ENCODE measurements around the gene PDE8A. TPM values are rescaled to one million over a fixed set of nuclear protein-coding genes. Genes with fewer than 3 reads are reported as not detected.
A peak's percentile ranks its signal among the peaks of the same experiment; 100 is the strongest.

Gene PDE8A
- total RNA-seq, 2 experiments from 2014 or later, result 28.3 to 32.3 TPM

DNA sequence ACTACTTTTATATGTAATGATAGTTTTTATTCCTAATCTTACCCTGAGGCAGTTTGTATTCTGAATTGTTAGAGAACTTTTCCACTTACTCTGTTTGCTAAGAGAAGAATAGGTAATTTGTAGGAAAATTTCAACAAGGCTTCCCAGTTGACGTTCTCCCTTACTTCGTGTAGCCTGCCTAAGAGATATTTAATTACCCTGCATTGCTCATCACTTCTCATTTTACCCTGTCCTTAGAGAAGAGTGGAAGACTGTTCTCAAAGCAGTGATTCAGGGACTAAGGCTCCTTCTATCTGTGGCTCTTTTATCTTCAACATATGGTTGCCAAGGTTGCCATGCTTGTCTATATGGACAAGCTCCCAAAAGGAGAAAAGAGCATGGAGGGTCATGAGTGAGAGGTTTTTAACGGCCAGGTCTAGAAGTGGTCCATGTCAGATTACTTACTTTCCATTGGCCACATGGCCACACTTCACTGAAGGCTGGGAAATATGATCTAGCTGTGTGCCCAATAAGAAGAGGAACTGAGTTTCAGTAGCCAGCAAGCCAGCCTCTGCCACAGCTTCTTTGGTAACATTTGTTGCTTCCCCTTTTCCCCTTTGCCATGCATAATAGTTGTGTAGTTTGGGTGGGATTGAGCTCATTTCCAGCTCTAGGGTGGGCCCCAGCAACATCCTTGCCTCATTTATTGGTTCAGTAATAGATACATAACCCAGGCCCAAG is 22.1 kb downstream of the PDE8A start:
- ChIA-PET CTCF (ENCODE audit: unreplicated experiment) (no interaction called here), POLR2A (interaction anchor here (0.6 to 1.2 kb wide), 2 partner anchors 10 to 44 kb away, joined by 3 read pairs; no protein-coding TSS in a partner anchor)
- Histone ChIP-seq H3K9me2 (ENCODE audit: insufficient read depth, low read length) (no peaks in the 10 kb centered on the region), H2AFZ (ENCODE audit: low read length) (no peak overlapping the region), H3K4me2 (ENCODE audit: low read length) (peak overlapping the region; percentile 34), H3K27ac (ENCODE audit: low read depth, low read length, poor library complexity, severe bottlenecking) (no peak overlapping the region), H3K9me3 (ENCODE audit: low read length) (no peaks in the 10 kb centered on the region), H3K4me3 (ENCODE audit: low read depth, low read length, poor library complexity, severe bottlenecking) (no peak overlapping the region), H3K4me1 (ENCODE audit: insufficient read depth, low read length, poor library complexity, severe bottlenecking) (peaks cover 33% of the 10 kb centered on the region), H3K36me3 (ENCODE audit: insufficient read depth, low read length) (no peaks in the 10 kb centered on the region), H3K79me2 (ENCODE audit: insufficient read depth, low read depth, low read length) (peaks cover 9% of the 10 kb centered on the region; the same call in 1 of the 2 replicates), H4K20me1 (ENCODE audit: insufficient read depth, low read length) (no peaks in the 10 kb centered on the region)
- intact Hi-C loops (cut with micrococcal nuclease; ENCODE audit: unreplicated experiment), result no loop called here
- TF ChIP-seq, protein P1, sequence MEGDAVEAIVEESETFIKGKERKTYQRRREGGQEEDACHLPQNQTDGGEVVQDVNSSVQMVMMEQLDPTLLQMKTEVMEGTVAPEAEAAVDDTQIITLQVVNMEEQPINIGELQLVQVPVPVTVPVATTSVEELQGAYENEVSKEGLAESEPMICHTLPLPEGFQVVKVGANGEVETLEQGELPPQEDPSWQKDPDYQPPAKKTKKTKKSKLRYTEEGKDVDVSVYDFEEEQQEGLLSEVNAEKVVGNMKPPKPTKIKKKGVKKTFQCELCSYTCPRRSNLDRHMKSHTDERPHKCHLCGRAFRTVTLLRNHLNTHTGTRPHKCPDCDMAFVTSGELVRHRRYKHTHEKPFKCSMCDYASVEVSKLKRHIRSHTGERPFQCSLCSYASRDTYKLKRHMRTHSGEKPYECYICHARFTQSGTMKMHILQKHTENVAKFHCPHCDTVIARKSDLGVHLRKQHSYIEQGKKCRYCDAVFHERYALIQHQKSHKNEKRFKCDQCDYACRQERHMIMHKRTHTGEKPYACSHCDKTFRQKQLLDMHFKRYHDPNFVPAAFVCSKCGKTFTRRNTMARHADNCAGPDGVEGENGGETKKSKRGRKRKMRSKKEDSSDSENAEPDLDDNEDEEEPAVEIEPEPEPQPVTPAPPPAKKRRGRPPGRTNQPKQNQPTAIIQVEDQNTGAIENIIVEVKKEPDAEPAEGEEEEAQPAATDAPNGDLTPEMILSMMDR (conservative IDR thresholded peaks at IDR 0.05; ENCODE audit: low read length), result no peak
- TF ChIP-seq EZH2phosphoT487 (IDR thresholded peaks at IDR 0.05; ENCODE audit: borderline replicate concordance, low read depth, low read length), result no peak
- no TSS peak for BruUV-seq (replicated peaks)
- peak; percentile 40 for DNase-seq (ENCODE audit: low spot score)

DNA sequence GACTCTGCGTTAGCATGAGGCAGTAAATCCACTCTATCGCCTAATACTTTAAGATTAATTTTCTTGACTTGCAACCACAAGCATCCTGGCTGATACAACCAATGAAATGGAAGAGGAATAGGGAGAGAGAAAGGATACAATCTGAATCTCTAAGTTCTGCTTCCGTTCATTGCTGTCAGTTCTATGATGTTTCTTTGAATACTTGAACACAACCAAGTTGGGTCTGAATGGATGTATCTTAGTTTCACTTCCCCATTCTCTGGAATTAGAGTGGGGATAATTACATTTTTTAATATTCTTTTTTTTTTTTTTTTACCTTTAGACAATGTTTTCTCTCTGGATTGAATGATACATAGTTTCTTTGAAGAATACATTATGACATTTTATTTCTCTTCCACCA is 22.9 kb downstream of the PDE8A start:
- DNase-seq (ENCODE audit: low spot score), result peak; percentile 36
- H3K9me3 ChIP-seq (ENCODE audit: low read length), result no peaks in the 10 kb centered on the region
- ChIA-PET POLR2A (interaction anchor here (0.6 to 1.2 kb wide), 2 partner anchors 11 to 43 kb away, joined by 3 read pairs; no protein-coding TSS in a partner anchor), CTCF (ENCODE audit: unreplicated experiment) (no interaction called here)
- peaks cover 17% of the 10 kb centered on the region; the same call in 1 of the 2 replicates for H3K79me2 ChIP-seq (ENCODE audit: insufficient read depth, low read depth, low read length)
- no peak overlapping the region for H3K4me3 ChIP-seq (ENCODE audit: low read depth, low read length, poor library complexity, severe bottlenecking)
- BruUV-seq (replicated peaks), result no TSS peak
- intact Hi-C loops (cut with micrococcal nuclease; ENCODE audit: unreplicated experiment), result no loop called here
- TF ChIP-seq, protein P1 (conservative IDR thresholded peaks at IDR 0.05; ENCODE audit: low read length), result no peak
- TF ChIP-seq EZH2phosphoT487 (IDR thresholded peaks at IDR 0.05; ENCODE audit: borderline replicate concordance, low read depth, low read length), result no peak
- peaks cover 41% of the 10 kb centered on the region for H3K4me1 ChIP-seq (ENCODE audit: insufficient read depth, low read length, poor library complexity, severe bottlenecking)
- H2AFZ ChIP-seq (ENCODE audit: low read length), result no peak overlapping the region
- no peaks in the 10 kb centered on the region for H3K36me3 ChIP-seq (ENCODE audit: insufficient read depth, low read length)
- peak overlapping the region; percentile 34; the same call in 1 of the 2 replicates for H3K4me2 ChIP-seq (ENCODE audit: low read length)
- no peaks in the 10 kb centered on the region for H4K20me1 ChIP-seq (ENCODE audit: insufficient read depth, low read length)
- H3K27ac ChIP-seq (ENCODE audit: low read depth, low read length, poor library complexity, severe bottlenecking), result no peak overlapping the region
- no peaks in the 10 kb centered on the region for H3K9me2 ChIP-seq (ENCODE audit: insufficient read depth, low read length)

DNA sequence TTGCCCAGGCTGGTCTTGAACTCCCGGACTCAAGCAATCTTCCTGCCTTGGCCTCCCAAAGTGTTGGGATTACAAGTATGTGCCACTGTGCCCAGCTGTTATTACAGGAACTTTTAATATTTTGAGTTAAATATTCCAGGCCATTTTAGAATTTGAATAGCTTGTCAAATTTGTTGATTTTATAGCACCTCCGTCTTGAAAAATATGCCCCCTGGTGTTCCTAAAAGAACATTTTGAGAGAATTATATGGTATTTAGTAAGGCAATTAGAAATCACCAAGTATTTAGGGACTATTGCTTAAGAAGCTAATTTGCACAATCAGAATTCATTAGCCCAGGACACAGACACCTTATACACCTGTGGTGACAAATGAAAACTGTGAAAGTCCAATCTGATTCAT is 23.7 kb downstream of the PDE8A start:
- peaks cover 22% of the 10 kb centered on the region; the same call in 1 of the 2 replicates for H3K79me2 ChIP-seq (ENCODE audit: insufficient read depth, low read depth, low read length)
- H3K36me3 ChIP-seq (ENCODE audit: insufficient read depth, low read length), result no peaks in the 10 kb centered on the region
- TF ChIP-seq, protein P1 (conservative IDR thresholded peaks at IDR 0.05; ENCODE audit: low read length), result peak; percentile 55
- no peak for TF ChIP-seq EZH2phosphoT487 (IDR thresholded peaks at IDR 0.05; ENCODE audit: borderline replicate concordance, low read depth, low read length)
- H3K4me1 ChIP-seq (ENCODE audit: insufficient read depth, low read length, poor library complexity, severe bottlenecking), result peaks cover 49% of the 10 kb centered on the region
- DNase-seq (ENCODE audit: low spot score), result no peak
- no peak overlapping the region for H3K4me3 ChIP-seq (ENCODE audit: low read depth, low read length, poor library complexity, severe bottlenecking)
- CTCF ChIA-PET (ENCODE audit: unreplicated experiment), result no interaction called here
- H3K9me2 ChIP-seq (ENCODE audit: insufficient read depth, low read length), result no peaks in the 10 kb centered on the region
- BruUV-seq (replicated peaks), result no TSS peak
- H4K20me1 ChIP-seq (ENCODE audit: insufficient read depth, low read length), result no peaks in the 10 kb centered on the region
- no peak overlapping the region for H3K27ac ChIP-seq (ENCODE audit: low read depth, low read length, poor library complexity, severe bottlenecking)
- H2AFZ ChIP-seq (ENCODE audit: low read length), result no peak overlapping the region
- intact Hi-C loops (cut with micrococcal nuclease; ENCODE audit: unreplicated experiment), result no loop called here
- no peaks in the 10 kb centered on the region for H3K9me3 ChIP-seq (ENCODE audit: low read length)
- POLR2A ChIA-PET, result interaction anchor here (0.6 to 0.9 kb wide), 2 partner anchors 11 to 126 kb away, joined by 3 read pairs; no protein-coding TSS in a partner anchor
- H3K4me2 ChIP-seq (ENCODE audit: low read length), result no peak overlapping the region
